GM19025 (cell line): ENCODE results near the gene TRIM4.

Source experiments
- ATAC-seq: cut with Tn5 transposase; IDR thresholded peaks from one replicate; pipeline ENCODE4 v1.9.1; 2021; ENCODE audit warnings: mild to moderate bottlenecking, low read depth, moderate library complexity; ENCODE audit not compliant: unreplicated experiment

The TRIM4 gene

GRCh38 chr7:99848420-99849216 lies 70.7 kb downstream of the TRIM4 start:
- no peak for ATAC-seq

- ATAC-seq = no peak
Measured at GRCh38 chr7:99844328-99844727, 75.0 kb downstream of the TRIM4 start.

GRCh38 chr7:99843808-99844207 lies 75.5 kb downstream of the TRIM4 start:
- ATAC-seq = no peak

GRCh38 chr7:99842926-99843325 lies 76.4 kb downstream of the TRIM4 start:
- no peak for ATAC-seq
